Fibroblast of skin of back (primary cell): ENCODE measurements around the gene GPR107.
A peak's percentile ranks its signal among the peaks of the same experiment; 100 is the strongest.

Source experiments
- DNase-seq: peaks from one replicate; pipeline ENCODE4 v3.0.0-alpha.2; 2013

The GPR107 gene

DNA sequence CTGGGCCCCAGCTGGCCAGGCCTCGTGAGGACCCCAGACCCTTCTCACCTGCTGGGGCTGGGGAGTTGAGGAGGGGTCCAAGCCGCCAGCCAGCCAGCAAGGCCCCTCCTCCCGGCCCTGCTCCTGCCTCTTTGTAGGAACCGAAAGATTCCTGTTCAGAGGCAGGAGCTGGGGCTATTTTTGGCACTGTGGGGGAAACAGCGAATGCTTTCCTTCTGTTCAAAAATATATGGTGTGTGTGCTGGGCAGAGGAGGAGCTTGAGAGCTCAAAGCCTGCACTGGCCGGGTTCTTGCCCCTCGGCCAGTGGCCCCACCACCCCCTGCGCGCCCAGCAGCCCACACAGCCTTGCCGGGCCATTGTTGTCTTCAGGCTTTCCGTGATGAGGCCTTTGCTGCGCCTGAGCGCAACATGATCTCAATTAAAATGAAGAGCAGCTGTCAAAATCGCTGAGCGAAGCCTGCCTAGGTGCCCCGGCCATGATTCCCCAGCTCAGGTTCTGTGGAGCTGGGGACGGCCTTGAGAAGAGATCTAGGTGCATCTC is 131.9 kb downstream of the GPR107 start:
- DNase-seq, result peak; percentile 76

DNA sequence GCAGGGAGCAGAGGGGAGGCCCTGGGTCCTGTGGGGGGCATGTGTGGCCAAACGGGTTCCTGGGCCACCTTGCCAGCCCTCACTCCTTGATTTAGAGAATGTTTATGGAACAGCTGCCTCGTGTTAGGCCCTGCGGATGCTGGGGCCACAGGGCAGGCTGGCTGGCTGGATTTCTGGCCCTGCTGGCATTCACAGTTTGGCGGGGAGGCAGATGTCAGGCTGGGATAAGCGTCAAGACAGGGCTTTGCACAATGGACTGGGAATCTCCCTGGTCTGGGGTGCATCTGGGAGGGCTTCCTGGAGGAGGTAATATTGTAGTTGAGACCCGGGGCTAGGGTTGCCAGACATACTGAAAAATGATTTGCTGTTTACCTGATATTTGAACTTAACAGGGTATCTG is 132.3 kb downstream of the GPR107 start:
- DNase-seq, result no peak

DNA sequence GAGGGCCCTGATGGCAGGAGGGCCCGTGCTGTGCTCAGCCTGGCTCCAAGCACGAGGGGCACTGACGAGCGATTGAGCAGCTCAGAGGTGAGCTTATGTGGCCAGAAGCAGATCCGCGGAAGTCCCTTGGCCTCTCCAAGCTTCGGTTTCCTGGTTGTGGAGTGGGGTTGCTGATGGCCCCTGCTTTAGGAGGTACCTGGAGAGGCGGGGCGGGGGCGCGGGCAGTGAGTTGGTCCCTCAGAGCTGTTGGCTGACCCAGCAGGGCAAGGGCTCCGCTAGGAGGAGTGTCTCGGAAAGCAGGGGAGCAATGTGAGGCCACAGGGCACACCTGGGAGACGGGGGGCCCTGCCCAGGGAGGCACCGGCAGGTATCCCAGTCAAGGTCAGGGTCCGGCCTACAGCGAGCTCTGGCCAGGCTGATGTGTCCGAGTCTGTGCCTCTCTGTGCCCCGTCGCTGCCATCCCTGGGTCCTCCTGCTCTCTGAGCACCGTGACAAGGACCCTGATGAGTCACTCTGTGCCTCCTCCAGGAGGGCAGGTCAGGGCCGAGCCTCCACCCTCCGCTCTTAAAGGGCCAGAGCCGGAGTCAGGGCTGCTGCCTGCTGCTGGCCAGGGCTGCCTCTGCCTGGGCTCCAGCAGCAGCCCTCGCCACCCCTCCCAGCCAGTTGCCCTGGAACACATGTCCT is 133.3 kb downstream of the GPR107 start:
- peak; percentile 83 for DNase-seq

DNA sequence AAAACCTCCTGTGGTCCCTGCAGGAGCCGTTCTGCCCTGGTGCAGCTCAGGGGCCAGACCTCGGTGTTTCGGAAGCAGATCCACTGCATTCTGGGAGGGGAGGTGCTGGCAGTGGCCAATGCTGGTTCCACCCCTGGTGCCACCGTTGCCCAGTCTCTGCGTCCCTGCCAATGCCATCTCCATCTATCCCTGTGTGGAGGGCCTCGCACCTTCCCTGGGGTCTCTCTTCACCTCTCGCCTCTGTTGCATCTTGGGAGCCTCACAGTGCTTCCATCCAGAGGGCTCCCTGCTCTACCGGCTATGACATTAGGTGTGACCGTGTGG is 133.8 kb downstream of the GPR107 start:
- no peak for DNase-seq

GRCh38 chr9:130188860-130189481 is 135.3 kb downstream of the GPR107 start:
- DNase-seq, result no peak
